ENCODE data around the gene PLPPR2.

PLPPR2 gene

GRCh38 chr19:11382898-11383705, 27.9 kb downstream of the PLPPR2 start:
- peak overlapping the region; percentile 30 for H3K4me3 ChIP-seq (ENCODE audit: low read depth, low read length)
- TF ChIP-seq CTCF (IDR thresholded peaks at IDR 0.05; ENCODE audit: low read depth, low read length) = peak; percentile 61

DNA sequence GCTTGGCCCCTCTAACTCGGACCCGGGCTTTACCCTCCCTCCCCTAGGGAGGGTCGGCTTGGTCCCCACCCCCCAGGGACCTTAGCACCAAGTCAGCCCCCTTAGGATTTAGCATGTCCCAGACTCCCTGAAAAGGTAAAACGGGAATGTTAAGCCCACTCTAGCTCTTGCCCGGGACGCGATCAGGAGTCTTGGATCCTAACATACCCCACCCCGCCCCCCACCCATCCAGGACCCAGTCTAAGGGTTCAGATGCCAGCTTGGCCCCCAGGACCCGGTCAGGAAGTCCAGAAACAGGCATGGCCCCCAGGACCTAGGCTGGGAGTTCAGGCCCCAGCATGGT, 28.4 kb downstream of the PLPPR2 start:
- H3K4me3 ChIP-seq (ENCODE audit: low read depth, low read length) = no peak overlapping the region; the same call in 1 of the 2 replicates
- TF ChIP-seq CTCF (IDR thresholded peaks at IDR 0.05; ENCODE audit: low read depth, low read length) = no peak

- no peak for TF ChIP-seq CTCF (IDR thresholded peaks at IDR 0.05; ENCODE audit: low read depth, low read length)
- no peak overlapping the region for H3K4me3 ChIP-seq (ENCODE audit: low read depth, low read length)
Measured at GRCh38 chr19:11384778-11385129, 29.5 kb downstream of the PLPPR2 start.

- TF ChIP-seq CTCF (IDR thresholded peaks at IDR 0.05; ENCODE audit: low read depth, low read length) = no peak
- no peak overlapping the region for H3K4me3 ChIP-seq (ENCODE audit: low read depth, low read length)
Measured at GRCh38 chr19:11387162-11388034, 32.2 kb downstream of the PLPPR2 start.

- no peak for TF ChIP-seq CTCF (IDR thresholded peaks at IDR 0.05; ENCODE audit: low read depth, low read length)
- H3K4me3 ChIP-seq (ENCODE audit: low read depth, low read length) = no peak overlapping the region
Measured at GRCh38 chr19:11390359-11390758, 35.1 kb downstream of the PLPPR2 start.

GRCh38 chr19:11390933-11391680, 35.9 kb downstream of the PLPPR2 start:
- TF ChIP-seq CTCF (IDR thresholded peaks at IDR 0.05; ENCODE audit: low read depth, low read length) = no peak
- H3K4me3 ChIP-seq (ENCODE audit: low read depth, low read length) = no peak overlapping the region

All from WI38 (cell line).